Measurements from ENCODE around the gene ERVFRD-1. TPM values are rescaled to one million over a fixed set of nuclear protein-coding genes. Genes with fewer than 3 reads are reported as not detected.

The ERVFRD-1 gene, protein sequence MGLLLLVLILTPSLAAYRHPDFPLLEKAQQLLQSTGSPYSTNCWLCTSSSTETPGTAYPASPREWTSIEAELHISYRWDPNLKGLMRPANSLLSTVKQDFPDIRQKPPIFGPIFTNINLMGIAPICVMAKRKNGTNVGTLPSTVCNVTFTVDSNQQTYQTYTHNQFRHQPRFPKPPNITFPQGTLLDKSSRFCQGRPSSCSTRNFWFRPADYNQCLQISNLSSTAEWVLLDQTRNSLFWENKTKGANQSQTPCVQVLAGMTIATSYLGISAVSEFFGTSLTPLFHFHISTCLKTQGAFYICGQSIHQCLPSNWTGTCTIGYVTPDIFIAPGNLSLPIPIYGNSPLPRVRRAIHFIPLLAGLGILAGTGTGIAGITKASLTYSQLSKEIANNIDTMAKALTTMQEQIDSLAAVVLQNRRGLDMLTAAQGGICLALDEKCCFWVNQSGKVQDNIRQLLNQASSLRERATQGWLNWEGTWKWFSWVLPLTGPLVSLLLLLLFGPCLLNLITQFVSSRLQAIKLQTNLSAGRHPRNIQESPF
- total RNA-seq, result 0.25 TPM

DNA sequence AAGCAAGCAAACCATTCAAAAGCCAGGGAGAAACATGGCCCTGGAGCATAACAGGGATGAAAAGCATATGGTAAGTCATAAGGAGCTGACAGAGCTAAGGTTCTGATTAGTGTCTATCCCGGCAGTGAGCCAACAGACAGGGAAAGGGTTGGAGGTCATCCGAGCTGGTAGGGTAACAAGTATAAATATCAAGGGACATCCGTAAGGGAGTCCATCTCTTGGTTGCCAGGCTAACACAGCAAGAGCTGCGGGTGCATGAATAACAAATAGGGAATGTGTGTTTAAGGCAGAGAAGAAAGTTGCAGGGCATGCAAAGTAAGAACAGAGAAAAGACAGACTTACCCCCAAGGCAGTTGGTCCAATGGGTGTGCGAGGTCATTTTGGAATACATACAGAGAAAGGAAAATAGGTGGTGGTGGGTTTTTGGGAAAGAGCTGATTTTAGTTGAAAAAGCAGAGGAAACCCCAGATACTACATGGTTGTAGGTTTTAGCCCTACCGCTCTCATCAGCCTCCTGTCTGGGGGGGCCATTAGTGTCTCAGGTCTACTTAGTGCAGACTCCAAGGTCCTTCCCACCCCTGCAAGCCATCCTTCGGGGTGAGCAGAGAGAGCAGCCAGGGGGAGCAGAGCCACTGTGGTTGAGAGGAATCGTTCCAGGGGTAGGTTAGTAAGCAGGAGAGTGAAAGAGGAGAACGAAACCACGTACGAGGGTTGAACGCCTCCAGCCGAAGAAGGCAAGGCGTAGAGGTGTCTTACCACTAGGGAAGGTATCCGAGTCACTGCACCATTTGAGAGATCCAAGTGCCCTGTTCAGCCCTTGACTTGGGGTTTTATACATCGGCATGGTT is at the start of gene ERVFRD-1:
TSS of gene ERVFRD-1 (minus strand) at position 805 of the 848 bp plus-strand sequence. CDS start 6,415 bp downstream, outside the sequence.
- intact Hi-C loops (cut with DNase I), result no loop called here
- no peak for TF ChIP-seq POLR2AphosphoS5 (IDR thresholded peaks at IDR 0.05; ENCODE audit: insufficient read depth in 1 of 2, low read depth in 1 of 2)
- TF ChIP-seq, protein P1, sequence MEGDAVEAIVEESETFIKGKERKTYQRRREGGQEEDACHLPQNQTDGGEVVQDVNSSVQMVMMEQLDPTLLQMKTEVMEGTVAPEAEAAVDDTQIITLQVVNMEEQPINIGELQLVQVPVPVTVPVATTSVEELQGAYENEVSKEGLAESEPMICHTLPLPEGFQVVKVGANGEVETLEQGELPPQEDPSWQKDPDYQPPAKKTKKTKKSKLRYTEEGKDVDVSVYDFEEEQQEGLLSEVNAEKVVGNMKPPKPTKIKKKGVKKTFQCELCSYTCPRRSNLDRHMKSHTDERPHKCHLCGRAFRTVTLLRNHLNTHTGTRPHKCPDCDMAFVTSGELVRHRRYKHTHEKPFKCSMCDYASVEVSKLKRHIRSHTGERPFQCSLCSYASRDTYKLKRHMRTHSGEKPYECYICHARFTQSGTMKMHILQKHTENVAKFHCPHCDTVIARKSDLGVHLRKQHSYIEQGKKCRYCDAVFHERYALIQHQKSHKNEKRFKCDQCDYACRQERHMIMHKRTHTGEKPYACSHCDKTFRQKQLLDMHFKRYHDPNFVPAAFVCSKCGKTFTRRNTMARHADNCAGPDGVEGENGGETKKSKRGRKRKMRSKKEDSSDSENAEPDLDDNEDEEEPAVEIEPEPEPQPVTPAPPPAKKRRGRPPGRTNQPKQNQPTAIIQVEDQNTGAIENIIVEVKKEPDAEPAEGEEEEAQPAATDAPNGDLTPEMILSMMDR (IDR thresholded peaks at IDR 0.05), result no peak
- TF ChIP-seq POLR2A (IDR thresholded peaks at IDR 0.05), result no peak
- Histone ChIP-seq H3K4me3 (no peak within 1 kb of the TSS), H3K27ac (no peak within 1 kb of the TSS), H3K4me1 (peaks cover 22% of the 10 kb centered on the region), H3K9me3 (no peaks in the 10 kb centered on the region), H3K27me3 (no peaks in the 10 kb centered on the region), H3K36me3 (no peaks in the 10 kb centered on the region)
- no peak for DNase-seq (ENCODE audit: extremely low spot score in 2 of 2)

DNA sequence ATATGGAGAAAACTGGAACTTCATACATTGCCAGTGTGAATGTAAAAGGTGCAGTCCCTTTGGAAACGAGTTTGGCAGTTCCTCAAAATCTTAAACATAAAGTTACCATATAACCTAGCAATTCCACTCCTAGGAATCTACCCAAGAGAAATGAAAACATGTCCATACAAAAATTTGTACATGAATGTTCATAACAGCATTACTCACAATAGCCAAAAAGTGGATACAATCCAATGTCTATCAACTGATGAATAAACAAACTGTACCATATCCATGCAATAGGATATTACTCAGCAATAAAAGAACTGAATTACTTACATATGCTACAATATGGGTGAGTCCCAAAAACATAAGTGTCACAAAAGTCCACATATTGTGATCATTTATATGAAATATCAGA is 48.7 kb upstream of the ERVFRD-1 start:
- Histone ChIP-seq H3K4me3 (no peak overlapping the region), H3K27me3 (no peaks in the 10 kb centered on the region), H3K9me3 (no peaks in the 10 kb centered on the region), H3K27ac (no peak overlapping the region), H3K36me3 (no peaks in the 10 kb centered on the region), H3K4me1 (no peaks in the 10 kb centered on the region)
- intact Hi-C loops (cut with DNase I), result no loop called here
- no peak for DNase-seq (ENCODE audit: extremely low spot score in 2 of 2)
- no peak for TF ChIP-seq POLR2A (IDR thresholded peaks at IDR 0.05)
- TF ChIP-seq POLR2AphosphoS5 (IDR thresholded peaks at IDR 0.05; ENCODE audit: insufficient read depth in 1 of 2, low read depth in 1 of 2), result no peak
- TF ChIP-seq, protein P1 (IDR thresholded peaks at IDR 0.05), result no peak

DNA sequence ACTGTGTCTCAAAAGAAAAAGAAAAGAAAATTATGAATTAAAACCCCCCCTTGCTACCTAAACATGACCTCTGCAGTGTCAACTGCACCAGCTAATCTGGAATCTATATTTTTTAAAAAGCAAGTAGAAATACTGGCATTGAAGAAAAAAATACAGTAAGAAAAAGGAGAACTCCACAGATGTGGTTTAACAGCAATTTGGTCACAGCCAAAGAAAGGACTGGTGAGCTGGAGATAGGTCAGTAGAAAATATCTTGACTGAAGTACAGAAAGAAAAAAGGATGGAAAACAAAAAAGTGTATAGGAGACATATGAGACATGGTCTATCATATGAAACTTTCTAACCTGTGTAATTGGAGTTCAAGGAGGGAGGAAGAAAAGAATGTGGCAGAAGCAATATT is 44.1 kb upstream of the ERVFRD-1 start:
- no peaks in the 10 kb centered on the region for H3K4me1 ChIP-seq
- H3K36me3 ChIP-seq, result no peaks in the 10 kb centered on the region
- H3K27ac ChIP-seq, result no peak overlapping the region
- intact Hi-C loops (cut with DNase I), result no loop called here
- H3K9me3 ChIP-seq, result no peaks in the 10 kb centered on the region
- H3K4me3 ChIP-seq, result no peak overlapping the region
- TF ChIP-seq, protein P1 (IDR thresholded peaks at IDR 0.05), result no peak
- TF ChIP-seq POLR2AphosphoS5 (IDR thresholded peaks at IDR 0.05; ENCODE audit: insufficient read depth in 1 of 2, low read depth in 1 of 2) (no peak), POLR2A (IDR thresholded peaks at IDR 0.05) (no peak)
- no peak for DNase-seq (ENCODE audit: extremely low spot score in 2 of 2)
- no peaks in the 10 kb centered on the region for H3K27me3 ChIP-seq

DNA sequence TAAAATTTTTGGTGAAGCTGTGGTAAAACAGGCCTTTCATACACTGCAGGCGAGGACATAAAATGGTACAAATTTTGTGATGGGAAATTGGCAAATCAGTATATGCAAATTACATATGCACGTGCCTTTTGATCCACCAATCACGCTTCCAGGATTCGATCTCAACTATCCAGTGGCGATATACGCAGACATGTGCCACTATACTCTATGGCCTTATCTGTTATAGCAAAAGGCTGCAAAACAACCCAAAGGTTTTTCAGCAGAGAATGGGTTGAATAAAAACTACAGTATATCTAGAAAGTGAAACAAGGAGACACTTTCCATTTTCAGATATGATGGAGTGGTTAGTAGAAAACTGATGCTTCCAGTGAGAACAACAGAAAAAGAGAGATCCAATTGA is 41.9 kb upstream of the ERVFRD-1 start:
- DNase-seq (ENCODE audit: extremely low spot score in 2 of 2), result no peak
- H3K4me3 ChIP-seq, result no peak overlapping the region
- TF ChIP-seq, protein P1 (IDR thresholded peaks at IDR 0.05), result no peak
- TF ChIP-seq POLR2AphosphoS5 (IDR thresholded peaks at IDR 0.05; ENCODE audit: insufficient read depth in 1 of 2, low read depth in 1 of 2) (no peak), POLR2A (IDR thresholded peaks at IDR 0.05) (no peak)
- no peaks in the 10 kb centered on the region for H3K36me3 ChIP-seq
- no peaks in the 10 kb centered on the region for H3K9me3 ChIP-seq
- intact Hi-C loops (cut with DNase I), result no loop called here
- H3K27me3 ChIP-seq, result no peaks in the 10 kb centered on the region
- no peaks in the 10 kb centered on the region for H3K4me1 ChIP-seq
- no peak overlapping the region for H3K27ac ChIP-seq
